ENCODE data around the gene CBFA2T2.

DNA sequence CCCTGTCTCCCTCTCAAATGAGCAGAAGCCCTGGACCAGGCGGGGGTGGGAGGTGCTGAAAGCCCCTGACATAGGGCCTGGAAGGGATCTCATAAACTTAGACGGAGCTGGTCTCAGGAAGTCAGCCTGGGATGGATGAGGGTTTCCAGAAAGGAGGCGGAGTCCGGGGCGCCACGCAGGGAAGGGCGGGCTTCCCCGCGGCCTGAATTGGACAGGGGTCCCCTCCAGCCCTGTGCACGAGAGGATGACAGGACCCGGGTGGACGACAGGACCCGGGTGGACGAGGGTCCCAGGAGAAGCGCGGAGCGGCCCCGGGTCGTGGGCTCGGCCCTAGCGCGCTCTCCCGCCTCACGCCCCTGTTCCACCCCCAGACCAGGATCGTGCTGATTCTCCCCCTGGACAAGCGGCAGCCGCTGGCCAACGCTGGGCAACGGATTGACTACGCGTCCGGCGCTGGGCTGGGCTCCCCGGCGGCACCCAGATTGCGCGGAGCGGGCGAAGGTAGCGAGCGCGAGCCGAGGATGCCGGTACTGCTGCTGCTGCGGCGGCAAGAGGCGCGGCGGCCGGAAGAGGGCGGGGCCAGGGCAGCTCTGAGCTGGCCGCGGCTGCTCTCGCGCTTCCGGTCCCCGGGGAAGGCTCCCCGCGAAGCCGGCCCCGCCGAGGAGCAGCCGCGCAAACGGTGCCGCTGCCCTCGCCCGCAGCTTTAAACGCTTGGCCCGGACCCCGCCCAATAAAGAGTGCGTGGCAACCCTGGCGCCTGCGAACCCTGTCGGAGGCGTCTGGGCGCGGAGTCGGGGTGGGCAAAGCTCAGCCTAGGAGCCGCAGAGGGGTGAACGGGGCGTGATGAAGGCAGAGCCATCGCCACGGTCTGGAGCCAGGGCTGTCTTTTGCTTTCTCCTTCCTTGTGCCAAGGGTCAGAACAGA is 173.5 kb downstream of the CBFA2T2 start:
- no peak for TF ChIP-seq EZH2 (IDR thresholded peaks at IDR 0.05; ENCODE audit: borderline replicate concordance, low read depth, low read length, severe bottlenecking)
- TF ChIP-seq, protein P1, sequence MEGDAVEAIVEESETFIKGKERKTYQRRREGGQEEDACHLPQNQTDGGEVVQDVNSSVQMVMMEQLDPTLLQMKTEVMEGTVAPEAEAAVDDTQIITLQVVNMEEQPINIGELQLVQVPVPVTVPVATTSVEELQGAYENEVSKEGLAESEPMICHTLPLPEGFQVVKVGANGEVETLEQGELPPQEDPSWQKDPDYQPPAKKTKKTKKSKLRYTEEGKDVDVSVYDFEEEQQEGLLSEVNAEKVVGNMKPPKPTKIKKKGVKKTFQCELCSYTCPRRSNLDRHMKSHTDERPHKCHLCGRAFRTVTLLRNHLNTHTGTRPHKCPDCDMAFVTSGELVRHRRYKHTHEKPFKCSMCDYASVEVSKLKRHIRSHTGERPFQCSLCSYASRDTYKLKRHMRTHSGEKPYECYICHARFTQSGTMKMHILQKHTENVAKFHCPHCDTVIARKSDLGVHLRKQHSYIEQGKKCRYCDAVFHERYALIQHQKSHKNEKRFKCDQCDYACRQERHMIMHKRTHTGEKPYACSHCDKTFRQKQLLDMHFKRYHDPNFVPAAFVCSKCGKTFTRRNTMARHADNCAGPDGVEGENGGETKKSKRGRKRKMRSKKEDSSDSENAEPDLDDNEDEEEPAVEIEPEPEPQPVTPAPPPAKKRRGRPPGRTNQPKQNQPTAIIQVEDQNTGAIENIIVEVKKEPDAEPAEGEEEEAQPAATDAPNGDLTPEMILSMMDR (IDR thresholded peaks at IDR 0.05; ENCODE audit: borderline replicate concordance, extremely low read depth, low read length, poor library complexity, severe bottlenecking): no peak

All from DND-41 (cell line).